Vagina (tissue), 2 donors: ENCODE data around the gene LILRB3. TPM values are rescaled to one million over a fixed set of nuclear protein-coding genes. Genes with fewer than 3 reads are reported as not detected.

Source experiments
- DNase-seq, 2 donors: peaks; one replicate each; pipeline ENCODE4 v3.0.0-alpha.2; 2017; ENCODE audit errors: extremely low spot score in 2 of 2
- H3K27ac ChIP-seq: fragments of 200-600 bp; sonication (generic); one replicate; pipeline ENCODE4 v1.5.1; 2019
- H3K27me3 ChIP-seq: fragments of 200-600 bp; sonication (generic); one replicate; pipeline ENCODE4 v1.5.1; 2019
- H3K36me3 ChIP-seq, 2 donors: fragments of 200-600 bp; sonication (generic); one replicate each; pipeline ENCODE4 v1.5.1; 2017 to 2019
- H3K4me1 ChIP-seq: fragments of 200-600 bp; sonication (generic); one replicate; pipeline ENCODE4 v1.5.1; 2019
- H3K4me3 ChIP-seq, 2 donors: fragments of 200-600 bp; sonication (generic); 1 replicate in 1 of 2; 2 replicates in 1 of 2; pipeline ENCODE4 v1.5.1; 2016 to 2019
- H3K9me3 ChIP-seq: fragments of 200-600 bp; sonication (generic); one replicate; pipeline ENCODE4 v1.5.1; 2019
- POLR2AphosphoS5 ChIP-seq, 2 donors: sonication (generic); formaldehyde crosslinking; IDR thresholded peaks; one replicate each; pipeline ENCODE4 v1.9.0; 2017; ENCODE audit warnings: antibody characterized with exemption in 2 of 2, mild to moderate bottlenecking in 2 of 2, low read depth in 1 of 2; ENCODE audit not compliant: insufficient read depth in 1 of 2
- intact Hi-C: fragments of 100-400 bp; cut with DNase I; formaldehyde crosslinking; loops from one replicate; pipeline ENCODE4 v1.15.1; 2023
- small RNA-seq: library from RNA; depleted of rRNA; stranded (forward); fragments of <200 nt; gene quantifications from one replicate; pipeline ENCODE3, GENCODE V24; 2016
- total RNA-seq: library from RNA; depleted of rRNA; stranded (reverse); fragments of >200 nt; gene quantifications from one replicate; pipeline ENCODE4 v1.2.3, GENCODE V29; 2016
- TF ChIP-seq, protein P1 (sequence below), 3 experiments: fragments of 450-650 bp in 2 of 3; fragments of 200-600 bp in 1 of 3; sonication (generic) in 1 of 3; IDR thresholded peaks; one replicate each; pipeline ENCODE4 v1.5.1; 2017 to 2019; ENCODE audit warnings: antibody characterized with exemption in 3 of 3, mild to moderate bottlenecking in 2 of 3, moderate library complexity in 2 of 3

LILRB3 gene
- total RNA-seq, 1 donor from 2014 or later, result 20.4 TPM

DNA sequence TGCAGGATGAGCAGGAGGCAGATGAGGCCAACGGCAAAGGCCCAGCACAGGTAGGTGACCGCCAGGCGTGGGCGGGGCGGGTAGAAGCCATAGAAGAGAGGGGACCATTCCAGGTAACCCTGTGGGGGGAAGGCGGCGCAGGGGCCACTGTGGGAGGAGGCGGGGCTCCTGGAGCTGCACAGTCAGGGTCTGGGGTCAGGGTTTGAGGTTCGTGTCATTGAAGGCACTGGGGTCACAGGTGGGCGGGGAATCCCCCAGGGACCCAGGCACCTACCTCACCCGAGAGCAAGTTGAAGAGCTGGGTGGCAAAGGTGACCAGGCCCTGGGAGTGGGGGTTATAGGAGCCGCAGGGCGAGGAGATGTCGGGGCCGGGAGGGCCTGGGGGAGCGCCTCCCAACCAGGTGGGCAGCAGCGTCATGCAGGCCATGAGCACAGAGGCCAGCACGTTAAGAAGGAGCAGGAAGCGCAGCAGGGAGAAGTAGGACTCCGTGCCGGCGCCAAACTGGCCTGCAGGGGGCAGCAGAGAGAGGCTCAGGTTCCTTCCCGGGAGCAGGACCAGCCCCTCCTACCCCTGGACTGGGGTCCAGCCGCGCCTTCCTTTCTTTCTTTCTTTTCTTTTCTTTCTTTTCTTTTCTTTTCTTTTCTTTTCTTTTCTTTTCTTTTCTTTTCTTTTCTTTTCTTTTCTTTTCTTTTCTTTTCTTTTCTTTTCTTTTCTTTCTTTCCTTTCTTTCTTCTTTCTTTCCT, 54.5 kb downstream of the LILRB3 start:
- intact Hi-C loops, result loop anchor here (2.0 kb wide), 1 partner anchor 62 kb away; no protein-coding TSS in a partner anchor
- no peaks in the 10 kb centered on the region for H3K36me3 ChIP-seq
- no peaks in the 10 kb centered on the region for H3K27me3 ChIP-seq
- TF ChIP-seq, protein P1, sequence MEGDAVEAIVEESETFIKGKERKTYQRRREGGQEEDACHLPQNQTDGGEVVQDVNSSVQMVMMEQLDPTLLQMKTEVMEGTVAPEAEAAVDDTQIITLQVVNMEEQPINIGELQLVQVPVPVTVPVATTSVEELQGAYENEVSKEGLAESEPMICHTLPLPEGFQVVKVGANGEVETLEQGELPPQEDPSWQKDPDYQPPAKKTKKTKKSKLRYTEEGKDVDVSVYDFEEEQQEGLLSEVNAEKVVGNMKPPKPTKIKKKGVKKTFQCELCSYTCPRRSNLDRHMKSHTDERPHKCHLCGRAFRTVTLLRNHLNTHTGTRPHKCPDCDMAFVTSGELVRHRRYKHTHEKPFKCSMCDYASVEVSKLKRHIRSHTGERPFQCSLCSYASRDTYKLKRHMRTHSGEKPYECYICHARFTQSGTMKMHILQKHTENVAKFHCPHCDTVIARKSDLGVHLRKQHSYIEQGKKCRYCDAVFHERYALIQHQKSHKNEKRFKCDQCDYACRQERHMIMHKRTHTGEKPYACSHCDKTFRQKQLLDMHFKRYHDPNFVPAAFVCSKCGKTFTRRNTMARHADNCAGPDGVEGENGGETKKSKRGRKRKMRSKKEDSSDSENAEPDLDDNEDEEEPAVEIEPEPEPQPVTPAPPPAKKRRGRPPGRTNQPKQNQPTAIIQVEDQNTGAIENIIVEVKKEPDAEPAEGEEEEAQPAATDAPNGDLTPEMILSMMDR (IDR thresholded peaks at IDR 0.05), result peak; percentile 56 to 71 (median 68)
- no peak for TF ChIP-seq POLR2AphosphoS5 (IDR thresholded peaks at IDR 0.05; ENCODE audit: insufficient read depth in 1 of 2, low read depth in 1 of 2)
- DNase-seq, result no peak
- H3K4me1 ChIP-seq, result peaks cover 19% of the 10 kb centered on the region
- H3K27ac ChIP-seq, result no peak overlapping the region
- H3K4me3 ChIP-seq, result no peak overlapping the region
- H3K9me3 ChIP-seq, result no peaks in the 10 kb centered on the region

Small RNAs within 50 kb of the gene (small RNA-seq; reads per million reads assigned to genes)
- not detected for gene RNU6-1307P

Other genes with a start within 250 kb of the LILRB3 start
- gene CACNG6, start 231.4 kb downstream of the LILRB3 start, total RNA-seq, result not detected
- not detected for gene VSTM1, start 159.1 kb downstream of the LILRB3 start, total RNA-seq
- not detected for gene TARM1, start 141.6 kb downstream of the LILRB3 start, total RNA-seq
- 1.2 TPM for gene OSCAR, start 122.2 kb downstream of the LILRB3 start, total RNA-seq
- 79.3 TPM for gene NDUFA3, start 120.2 kb downstream of the LILRB3 start, total RNA-seq
- gene TFPT, start 107.3 kb downstream of the LILRB3 start, total RNA-seq, result 13.0 TPM
- gene PRPF31, start 107.3 kb downstream of the LILRB3 start, total RNA-seq, result 44.4 TPM
- 17.7 TPM for gene CNOT3, start 85.2 kb downstream of the LILRB3 start, total RNA-seq
- 5.4 TPM for gene LENG1, start 63.3 kb downstream of the LILRB3 start, total RNA-seq
- 22.3 TPM for gene TMC4, start 49.8 kb downstream of the LILRB3 start, total RNA-seq
- gene MBOAT7, start 33.4 kb downstream of the LILRB3 start, total RNA-seq, result 76.6 TPM
- gene TSEN34, start 31.7 kb downstream of the LILRB3 start, total RNA-seq, result 52.3 TPM
- gene RPS9, start 22.1 kb downstream of the LILRB3 start, total RNA-seq, result 1,892 TPM
- gene LILRA6, start 19.8 kb upstream of the LILRB3 start, total RNA-seq, result 1.5 TPM
- 12.3 TPM for gene LILRB5, start 34.3 kb upstream of the LILRB3 start, total RNA-seq
- gene LILRB2, start 58.1 kb upstream of the LILRB3 start, total RNA-seq, result 2.0 TPM
- gene LILRA5, start 90.2 kb upstream of the LILRB3 start, total RNA-seq, result 2.9 TPM
- not detected for gene LILRA4, start 116.2 kb upstream of the LILRB3 start, total RNA-seq
- gene LAIR1, start 141.9 kb upstream of the LILRB3 start, total RNA-seq, result 8.8 TPM
- 5.9 TPM for gene TTYH1, start 192.5 kb upstream of the LILRB3 start, total RNA-seq
- gene LENG8, start 226.2 kb upstream of the LILRB3 start, total RNA-seq, result 129 TPM
- gene LENG9, start 240.8 kb upstream of the LILRB3 start, total RNA-seq, result 10.3 TPM